Bronchial epithelial cell (primary cell): ENCODE data around the gene SCG3. TPM values are rescaled to one million over a fixed set of nuclear protein-coding genes. Genes with fewer than 3 reads are reported as not detected.

ENCODE experiments used
- DNase-seq: peaks from one replicate; pipeline ENCODE4 v3.0.0-alpha.2; 2010; ENCODE audit warnings: low read depth
- FAIRE-seq: peaks from 2 replicates; lab custom pipeline; 2011; peaks lifted over from hg19 to GRCh38; lab: Jason Lieb, UNC
- H3K27me3 ChIP-seq: 2 replicates; pipeline ENCODE4 v1.5.1; 2011; ENCODE audit warnings: low read length; ENCODE audit not compliant: control insufficient read depth, insufficient read depth
- H3K36me3 ChIP-seq: 2 replicates; pipeline ENCODE4 v1.5.1; 2011; ENCODE audit warnings: low read length; ENCODE audit not compliant: control insufficient read depth, insufficient read depth
- H3K4me3 ChIP-seq: 2 replicates; pipeline ENCODE4 v1.5.1; 2011; ENCODE audit warnings: mild to moderate bottlenecking, low read depth, low read length, control low read depth
- total RNA-seq: library from RNA; depleted of rRNA; stranded (reverse); fragments of >200 nt; gene quantifications from 2 replicates; pipeline ENCODE4 v1.2.1, GENCODE V29; 2014
- TF ChIP-seq, protein P1 (sequence below): IDR thresholded peaks from 2 replicates; pipeline ENCODE4 v1.5.1; 2011; ENCODE audit warnings: mild to moderate bottlenecking, moderate library complexity, low read length, control low read depth, inconsistent platforms; ENCODE audit not compliant: insufficient read depth, severe bottlenecking

The SCG3 gene
- total RNA-seq, 1 donor from 2014 or later, result not detected

DNA sequence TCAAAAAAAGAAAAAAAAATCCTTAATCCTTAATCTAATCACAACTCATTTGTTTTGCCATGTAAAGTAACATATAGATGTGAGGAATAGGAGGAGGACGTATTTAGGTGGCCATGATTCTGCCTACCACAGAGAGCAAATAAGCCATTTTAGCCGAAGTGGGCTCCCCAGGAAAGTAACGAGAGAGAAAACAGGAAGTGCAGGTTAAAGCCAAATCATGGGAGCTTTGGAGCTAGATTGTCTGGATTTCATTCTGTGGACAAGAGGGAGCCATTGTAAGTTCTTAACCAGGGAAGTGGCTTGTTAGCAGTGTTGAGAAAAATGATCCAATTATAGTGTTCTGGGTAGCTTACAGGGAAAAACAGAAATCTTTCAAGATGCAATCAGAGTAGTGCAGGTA, 79.5 kb downstream of the SCG3 start:
- Histone ChIP-seq H3K4me3 (no peak overlapping the region), H3K27me3 (no peaks in the 10 kb centered on the region), H3K36me3 (no peaks in the 10 kb centered on the region)
- DNase-seq (no peak), FAIRE-seq (no peak)
- TF ChIP-seq, protein P1, sequence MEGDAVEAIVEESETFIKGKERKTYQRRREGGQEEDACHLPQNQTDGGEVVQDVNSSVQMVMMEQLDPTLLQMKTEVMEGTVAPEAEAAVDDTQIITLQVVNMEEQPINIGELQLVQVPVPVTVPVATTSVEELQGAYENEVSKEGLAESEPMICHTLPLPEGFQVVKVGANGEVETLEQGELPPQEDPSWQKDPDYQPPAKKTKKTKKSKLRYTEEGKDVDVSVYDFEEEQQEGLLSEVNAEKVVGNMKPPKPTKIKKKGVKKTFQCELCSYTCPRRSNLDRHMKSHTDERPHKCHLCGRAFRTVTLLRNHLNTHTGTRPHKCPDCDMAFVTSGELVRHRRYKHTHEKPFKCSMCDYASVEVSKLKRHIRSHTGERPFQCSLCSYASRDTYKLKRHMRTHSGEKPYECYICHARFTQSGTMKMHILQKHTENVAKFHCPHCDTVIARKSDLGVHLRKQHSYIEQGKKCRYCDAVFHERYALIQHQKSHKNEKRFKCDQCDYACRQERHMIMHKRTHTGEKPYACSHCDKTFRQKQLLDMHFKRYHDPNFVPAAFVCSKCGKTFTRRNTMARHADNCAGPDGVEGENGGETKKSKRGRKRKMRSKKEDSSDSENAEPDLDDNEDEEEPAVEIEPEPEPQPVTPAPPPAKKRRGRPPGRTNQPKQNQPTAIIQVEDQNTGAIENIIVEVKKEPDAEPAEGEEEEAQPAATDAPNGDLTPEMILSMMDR, result no peak

DNA sequence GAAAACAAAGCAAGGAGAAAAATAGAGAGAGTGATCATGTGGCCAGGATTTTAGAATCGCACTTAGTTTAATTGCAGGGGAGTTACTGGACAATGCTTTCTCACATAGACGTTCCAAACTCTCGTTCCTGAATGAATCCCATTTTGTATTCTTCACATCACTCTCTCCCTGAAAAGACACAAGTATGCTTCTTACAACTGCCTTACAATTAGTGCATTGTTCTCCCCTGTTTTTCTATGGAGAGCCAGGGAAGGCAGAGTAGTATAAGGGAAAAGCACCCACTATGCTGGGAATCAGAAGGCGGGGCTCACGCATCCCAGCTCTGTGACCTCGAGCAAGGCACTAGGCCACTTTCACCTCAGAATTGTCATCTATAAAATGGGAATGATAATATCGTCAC, 84.4 kb downstream of the SCG3 start:
- no peak for FAIRE-seq
- TF ChIP-seq, protein P1, result no peak
- H3K27me3 ChIP-seq, result no peaks in the 10 kb centered on the region

DNA sequence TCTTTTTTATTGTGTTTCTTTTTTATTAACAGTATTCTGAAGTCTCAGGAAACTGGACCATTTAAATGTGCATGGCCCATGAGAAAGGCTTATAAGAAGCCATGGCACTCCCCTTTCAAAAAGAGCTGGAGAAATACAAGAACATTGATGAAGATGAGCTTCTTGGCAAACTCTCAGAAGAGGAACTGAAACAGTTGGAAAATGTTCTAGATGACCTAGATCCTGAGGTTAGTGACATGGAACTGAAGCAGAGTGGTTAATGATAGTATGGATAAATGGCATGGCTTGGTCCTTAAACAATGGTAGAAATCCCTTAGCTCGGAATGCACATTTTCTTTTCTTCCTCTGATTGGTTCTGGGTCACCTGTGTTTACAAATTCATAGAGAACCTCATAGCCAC, 85.0 kb downstream of the SCG3 start:
- Histone ChIP-seq H3K27me3 (no peaks in the 10 kb centered on the region), H3K4me3 (no peak overlapping the region), H3K36me3 (no peaks in the 10 kb centered on the region)
- DNase-seq (no peak), FAIRE-seq (no peak)
- TF ChIP-seq, protein P1, result no peak

More for the DNA sequence above, 84.4 kb downstream of the SCG3 start:
- no peak overlapping the region for H3K4me3 ChIP-seq
- DNase-seq, result no peak
- H3K36me3 ChIP-seq, result no peaks in the 10 kb centered on the region

DNA sequence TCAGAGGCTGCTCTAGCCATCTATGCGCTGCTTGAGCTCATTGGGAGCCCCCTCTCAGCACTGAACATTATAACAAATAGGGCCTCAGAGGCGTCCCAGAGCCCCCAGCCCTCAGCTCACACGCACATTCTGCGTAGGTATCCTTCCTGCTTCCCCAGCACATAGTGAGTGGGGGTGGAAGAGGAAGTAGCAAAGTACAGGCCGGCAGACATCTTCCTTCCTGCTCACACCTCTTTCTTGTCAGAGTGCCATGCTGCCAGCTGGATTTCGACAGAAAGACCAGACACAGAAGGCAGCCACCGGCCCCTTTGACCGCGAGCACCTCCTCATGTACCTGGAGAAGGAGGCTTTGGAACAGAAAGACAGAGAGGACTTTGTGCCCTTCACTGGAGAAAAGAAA, 86.7 kb downstream of the SCG3 start:
- Histone ChIP-seq H3K27me3 (no peaks in the 10 kb centered on the region), H3K4me3 (no peak overlapping the region), H3K36me3 (no peaks in the 10 kb centered on the region)
- DNase-seq (no peak), FAIRE-seq (no peak)
- TF ChIP-seq, protein P1, result no peak

Other genes with a start within 250 kb of the SCG3 start
- 14.5 and 16.1 TPM in 2 replicates for gene DMXL2, start 58.7 kb upstream of the SCG3 start, total RNA-seq
- gene LYSMD2, start 56.2 kb downstream of the SCG3 start, total RNA-seq, result 2.4 and 4.2 TPM in 2 replicates
- 2.1 and 2.2 TPM in 2 replicates for gene TMOD2, start 70.1 kb downstream of the SCG3 start, total RNA-seq
- gene TMOD3, start 148.2 kb downstream of the SCG3 start, total RNA-seq, result 80.3 and 99.5 TPM in 2 replicates